ENCODE data around the gene KLHL3.

KLHL3 gene

GRCh38 chr5:137630216-137630971 lies 105.5 kb downstream of the KLHL3 start:
- no peak for DNase-seq

- DNase-seq, result no peak
Measured at GRCh38 chr5:137629646-137630045, 106.2 kb downstream of the KLHL3 start.

- no peak for DNase-seq
Measured at GRCh38 chr5:137627706-137628105, 108.2 kb downstream of the KLHL3 start.

- no peak for DNase-seq
Measured at GRCh38 chr5:137627293-137627692, 108.6 kb downstream of the KLHL3 start.

- DNase-seq, result no peak
Measured at GRCh38 chr5:137624786-137625349, 111.0 kb downstream of the KLHL3 start.

- no peak for DNase-seq
Measured at GRCh38 chr5:137622850-137623249, 113.0 kb downstream of the KLHL3 start.

GRCh38 chr5:137621861-137622823 lies 113.7 kb downstream of the KLHL3 start:
- no peak for DNase-seq

- DNase-seq, result no peak
Measured at GRCh38 chr5:137621306-137621705, 114.6 kb downstream of the KLHL3 start.

GRCh38 chr5:137619191-137619870 lies 116.6 kb downstream of the KLHL3 start:
- DNase-seq, result no peak

GRCh38 chr5:137618476-137618875 lies 117.4 kb downstream of the KLHL3 start:
- DNase-seq, result no peak

- no peak for DNase-seq
Measured at GRCh38 chr5:137617528-137618205, 118.2 kb downstream of the KLHL3 start.

GRCh38 chr5:137616046-137616445 lies 119.8 kb downstream of the KLHL3 start:
- DNase-seq, result no peak

GRCh38 chr5:137615171-137615775 lies 120.6 kb downstream of the KLHL3 start:
- DNase-seq, result no peak

GRCh38 chr5:137613554-137614265 lies 122.2 kb downstream of the KLHL3 start:
- DNase-seq, result no peak

- DNase-seq, result no peak
Measured at GRCh38 chr5:137612576-137612975, 123.3 kb downstream of the KLHL3 start.

GRCh38 chr5:137611794-137612435 lies 124.0 kb downstream of the KLHL3 start:
- no peak for DNase-seq

- DNase-seq, result no peak
Measured at GRCh38 chr5:137611011-137611580, 124.8 kb downstream of the KLHL3 start.

- DNase-seq, result no peak
Measured at GRCh38 chr5:137610598-137610997, 125.3 kb downstream of the KLHL3 start.

- no peak for DNase-seq
Measured at GRCh38 chr5:137609127-137609526, 126.8 kb downstream of the KLHL3 start.

- DNase-seq, result no peak
Measured at GRCh38 chr5:137607771-137608170, 128.1 kb downstream of the KLHL3 start.
